ENCODE measurements around the gene ALG9. TPM values are rescaled to one million over a fixed set of nuclear protein-coding genes. Genes with fewer than 3 reads are reported as not detected.
A peak's percentile ranks its signal among the peaks of the same experiment; 100 is the strongest.
"Not testable (repeated sequence)": the region's sequence is repeated elsewhere in the genome, so short reads cannot be mapped to it uniquely, and the experiment has no call there.

Gene ALG9
- total and polyA plus RNA-seq, 8 donors: 15.7 to 37.0 (median 21.8) TPM

DNA sequence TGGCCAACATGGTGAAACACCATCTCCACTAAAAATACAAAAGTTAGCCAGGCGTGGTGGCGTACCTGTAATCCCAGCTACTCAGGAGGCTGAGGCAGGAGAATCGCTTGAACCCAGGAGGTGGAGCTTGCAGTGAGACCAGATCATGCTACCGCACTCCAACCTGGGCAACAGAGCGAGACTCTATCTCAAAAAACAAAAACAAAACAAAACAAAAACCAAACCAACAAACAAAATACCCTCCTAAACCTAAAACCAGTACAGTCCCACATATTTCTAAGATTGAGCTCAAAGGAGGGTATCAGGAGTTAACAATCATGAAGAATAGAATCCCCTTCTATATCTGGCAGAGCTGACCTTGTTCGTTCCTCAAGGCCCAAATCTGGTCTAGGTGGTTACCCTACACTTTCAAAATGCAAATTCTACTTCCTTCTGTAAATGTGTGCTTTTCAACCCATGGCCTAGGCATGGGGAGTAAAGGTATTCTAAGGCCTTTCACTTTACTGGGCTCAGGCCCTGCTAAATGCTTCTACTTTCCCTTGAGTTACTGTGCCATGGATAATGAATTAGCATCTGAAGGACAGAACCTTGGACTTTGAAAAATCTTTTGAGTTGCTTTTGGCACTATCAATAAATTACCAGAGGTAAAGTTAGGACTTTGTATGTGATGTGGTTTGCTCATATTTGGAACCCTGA is 94.8 kb downstream of the ALG9 start:
- peak overlapping the region in 2 of 4 donors; percentile 5 to 61 for H3K27ac ChIP-seq

DNA sequence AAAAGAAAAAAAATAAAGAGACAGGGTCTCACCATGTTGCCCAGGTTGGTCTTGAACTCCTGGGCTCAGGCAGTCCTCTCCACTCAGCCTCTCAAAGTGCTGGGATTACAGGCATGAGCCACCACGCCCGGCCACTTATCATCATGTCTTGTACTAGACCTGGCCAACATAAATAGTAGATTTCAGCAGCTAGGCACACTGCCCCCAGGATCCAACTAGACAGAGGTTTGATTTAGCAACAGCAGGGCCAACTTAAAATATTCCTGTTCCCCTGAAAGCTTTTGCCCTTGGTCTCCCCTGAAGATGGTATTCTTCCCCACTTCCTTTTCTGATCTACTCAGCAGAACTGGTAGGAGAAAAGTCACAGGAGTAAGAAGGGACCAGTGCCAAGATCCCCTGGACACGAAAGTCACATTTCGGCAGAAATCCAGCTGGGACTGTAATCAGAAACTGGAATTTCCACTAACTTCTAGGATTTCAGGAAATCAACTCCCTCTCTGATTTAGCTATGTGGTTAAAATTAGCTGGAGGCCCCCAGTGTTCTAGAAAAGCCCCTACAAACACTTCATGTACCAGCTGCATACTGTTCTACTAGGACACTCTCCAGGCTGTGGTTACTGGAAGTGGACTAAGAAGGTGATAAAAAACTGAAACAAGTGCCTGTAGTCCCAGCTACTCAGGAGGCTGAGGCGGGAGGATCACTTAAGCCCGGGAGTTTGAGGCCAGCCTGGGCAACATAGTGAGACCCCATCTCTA is 96.2 kb downstream of the ALG9 start:
- H3K4me3 ChIP-seq: no peak overlapping the region
- intact Hi-C loops (cut with DNase I): loop anchor here in 1 of 3 donors (5.0 kb wide), 1 partner anchor 173 kb away; the partner anchor contains the start of gene SIK2
- FAIRE-seq: no peak
- WGBS, 2 donors: 21 to 27% methylated on average over 6 of the region's 6 CpGs
- H3K27ac ChIP-seq: peak overlapping the region; percentile 29 to 83 (median 54)
- no peaks in the 10 kb centered on the region for H3K36me3 ChIP-seq
- H3K27me3 ChIP-seq: no peaks in the 10 kb centered on the region
- peaks cover 10 to 33% (median 14%) of the 10 kb centered on the region in 3 donors for H3K4me1 ChIP-seq
- DNase-seq: peak in 5 of 6 donors; percentile 51 to 70 (median 67)
- TF ChIP-seq, protein P1, sequence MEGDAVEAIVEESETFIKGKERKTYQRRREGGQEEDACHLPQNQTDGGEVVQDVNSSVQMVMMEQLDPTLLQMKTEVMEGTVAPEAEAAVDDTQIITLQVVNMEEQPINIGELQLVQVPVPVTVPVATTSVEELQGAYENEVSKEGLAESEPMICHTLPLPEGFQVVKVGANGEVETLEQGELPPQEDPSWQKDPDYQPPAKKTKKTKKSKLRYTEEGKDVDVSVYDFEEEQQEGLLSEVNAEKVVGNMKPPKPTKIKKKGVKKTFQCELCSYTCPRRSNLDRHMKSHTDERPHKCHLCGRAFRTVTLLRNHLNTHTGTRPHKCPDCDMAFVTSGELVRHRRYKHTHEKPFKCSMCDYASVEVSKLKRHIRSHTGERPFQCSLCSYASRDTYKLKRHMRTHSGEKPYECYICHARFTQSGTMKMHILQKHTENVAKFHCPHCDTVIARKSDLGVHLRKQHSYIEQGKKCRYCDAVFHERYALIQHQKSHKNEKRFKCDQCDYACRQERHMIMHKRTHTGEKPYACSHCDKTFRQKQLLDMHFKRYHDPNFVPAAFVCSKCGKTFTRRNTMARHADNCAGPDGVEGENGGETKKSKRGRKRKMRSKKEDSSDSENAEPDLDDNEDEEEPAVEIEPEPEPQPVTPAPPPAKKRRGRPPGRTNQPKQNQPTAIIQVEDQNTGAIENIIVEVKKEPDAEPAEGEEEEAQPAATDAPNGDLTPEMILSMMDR (IDR thresholded peaks at IDR 0.05): no peak
- no peaks in the 10 kb centered on the region for H3K9me3 ChIP-seq
- ATAC-seq: peak; percentile 55 to 73 (median 64)

More for the DNA sequence above, 94.8 kb downstream of the ALG9 start:
- TF ChIP-seq, protein P1 (IDR thresholded peaks at IDR 0.05): no peak
- no peaks in the 10 kb centered on the region for H3K27me3 ChIP-seq
- FAIRE-seq: no peak
- H3K36me3 ChIP-seq: no peaks in the 10 kb centered on the region
- H3K4me1 ChIP-seq: peaks cover 10 to 33% (median 14%) of the 10 kb centered on the region in 3 donors
- DNase-seq: no peak
- H3K9me3 ChIP-seq: no peaks in the 10 kb centered on the region
- WGBS, 2 donors: 82% methylated on average over 6 of the region's 6 CpGs
- no peak overlapping the region for H3K4me3 ChIP-seq
- peak in 1 of 4 donors; percentile 4 for ATAC-seq
- intact Hi-C loops (cut with DNase I): loop anchor here in 1 of 3 donors (5.0 kb wide), 1 partner anchor 174 kb away; the partner anchor contains the start of gene SIK2

DNA sequence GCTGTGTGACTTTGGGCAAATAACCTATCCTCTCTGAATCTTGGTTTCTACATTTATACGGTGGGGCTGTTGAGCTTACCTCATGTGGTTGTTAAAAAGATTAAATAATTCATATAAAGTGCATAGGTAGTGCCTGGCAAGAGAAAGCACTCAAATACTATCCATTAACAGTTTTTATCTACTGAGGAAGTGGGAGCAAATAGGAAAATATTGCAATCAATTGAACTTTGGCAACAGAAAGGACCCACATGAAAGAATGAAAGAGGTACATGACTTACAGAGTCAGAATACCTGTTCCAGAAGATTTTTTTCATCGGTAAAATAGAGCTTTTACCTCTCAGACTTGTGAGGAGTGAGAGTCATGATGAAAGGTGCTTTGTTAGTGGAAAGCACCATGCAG is 98.8 kb downstream of the ALG9 start:
- H3K4me3 ChIP-seq: no peak overlapping the region
- H3K36me3 ChIP-seq: no peaks in the 10 kb centered on the region
- TF ChIP-seq, protein P1 (IDR thresholded peaks at IDR 0.05): no peak
- intact Hi-C loops (cut with DNase I): no loop called here
- no peaks in the 10 kb centered on the region for H3K9me3 ChIP-seq
- no peaks in the 10 kb centered on the region for H3K27me3 ChIP-seq
- peak overlapping the region in 2 of 4 donors; percentile 25 to 34 for H3K27ac ChIP-seq
- H3K4me1 ChIP-seq: peaks cover 10 to 28% (median 11%) of the 10 kb centered on the region in 3 donors
- ATAC-seq: peak in 2 of 4 donors; percentile 4 to 6
- FAIRE-seq: no peak
- 12 to 19% methylated on average over 2 of the region's 2 CpGs for WGBS, 2 donors
- no peak for DNase-seq

DNA sequence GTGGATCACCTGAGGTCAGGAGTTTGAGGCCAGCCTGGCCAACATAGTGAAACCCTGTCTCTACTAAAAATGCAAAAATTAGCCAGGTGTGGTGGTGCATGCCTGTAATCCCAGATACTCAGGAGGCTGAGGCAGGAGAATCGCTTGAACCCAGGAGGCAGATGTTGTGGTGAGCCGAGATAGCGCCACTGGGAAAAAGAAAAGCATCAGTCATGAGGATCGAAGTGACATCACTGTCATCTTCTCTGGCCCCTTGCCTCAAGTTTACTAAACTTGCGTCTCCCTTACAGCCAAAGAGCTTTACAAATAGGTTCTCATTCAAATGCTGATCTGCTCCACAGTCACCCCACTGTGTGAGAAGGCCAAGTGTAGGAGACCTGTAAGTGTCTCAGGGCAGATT is 100.2 kb downstream of the ALG9 start:
- H3K27me3 ChIP-seq; H3K27ac ChIP-seq; FAIRE-seq; DNase-seq; intact Hi-C loops (cut with DNase I); ATAC-seq; H3K36me3 ChIP-seq; H3K9me3 ChIP-seq; H3K4me3 ChIP-seq: not testable (repeated sequence)
- 95 to 96% methylated on average over 5 of the region's 5 CpGs for WGBS, 2 donors
- H3K4me1 ChIP-seq: peaks cover 6 to 26% (median 6%) of the 10 kb centered on the region in 3 donors

DNA sequence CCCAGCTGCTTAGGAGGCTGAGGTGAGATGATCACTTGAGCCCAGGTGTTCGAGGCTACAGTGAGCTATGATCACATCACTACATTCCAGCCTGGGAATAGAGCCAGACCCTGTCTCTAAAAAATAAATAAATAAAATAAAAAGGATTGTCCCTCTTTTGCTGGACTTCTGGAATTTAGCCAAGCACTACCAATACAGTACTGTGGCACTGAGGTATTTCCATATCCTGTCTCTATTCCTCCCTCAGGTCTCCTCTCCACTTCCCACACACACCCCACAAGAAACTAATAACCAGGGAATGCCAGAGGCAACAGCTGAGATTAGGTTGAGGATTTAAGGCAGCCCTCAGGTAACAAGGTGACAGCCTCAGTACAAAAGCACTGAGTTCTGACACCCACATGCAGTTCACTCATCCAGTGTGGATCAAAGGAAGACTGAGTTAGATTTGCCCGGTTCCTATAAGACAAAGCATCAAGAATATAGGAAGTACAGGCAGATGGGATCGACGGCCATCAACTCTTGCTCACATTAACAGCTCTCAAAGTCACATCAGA is 100.7 kb downstream of the ALG9 start:
- FAIRE-seq: no peak
- H3K9me3 ChIP-seq: no peaks in the 10 kb centered on the region

More for the DNA sequence above, 100.7 kb downstream of the ALG9 start:
- DNase-seq: no peak
- TF ChIP-seq, protein P1 (IDR thresholded peaks at IDR 0.05): no peak
- peaks cover 6 to 26% (median 6%) of the 10 kb centered on the region in 3 donors for H3K4me1 ChIP-seq
- WGBS, 2 donors: 52 to 67% methylated on average over 4 of the region's 4 CpGs
- H3K36me3 ChIP-seq: no peaks in the 10 kb centered on the region
- intact Hi-C loops (cut with DNase I): no loop called here
- no peak overlapping the region for H3K27ac ChIP-seq
- H3K27me3 ChIP-seq: no peaks in the 10 kb centered on the region
- ATAC-seq: no peak
- no peak overlapping the region for H3K4me3 ChIP-seq
